ENCODE data around the gene C11orf98. TPM values are rescaled to one million over a fixed set of nuclear protein-coding genes. Genes with fewer than 3 reads are reported as not detected.

C11orf98 gene
- total and polyA plus RNA-seq, 2 of the 13 experiments (the other 11 are each of a cell fraction or from before 2014, with no cell fraction given) = 30.4 to 91.8 TPM

GRCh38 chr11:62671608-62672389, 6.8 kb upstream of the C11orf98 start, which contains the start of the genes LBHD1 and UQCC3 (continued):
- TF ChIP-seq ZBTB34 (CRISPR knock-in tag; IDR thresholded peaks at IDR 0.05) (no peak; the same call in 1 of the 2 replicates), ZNF770 (CRISPR knock-in tag; IDR thresholded peaks at IDR 0.05) (no peak), ZNF264 (CRISPR knock-in tag; IDR thresholded peaks at IDR 0.05) (no peak; the same call in 1 of the 2 replicates), KLF9 (CRISPR knock-in tag; IDR thresholded peaks at IDR 0.05; ENCODE audit: low read depth) (no peak), JUN (CRISPR knock-in tag; IDR thresholded peaks at IDR 0.05) (no peak), HDAC2 (CRISPR knock-in tag; IDR thresholded peaks at IDR 0.05) (peak; percentile 48; the same call in 1 of the 2 replicates), CBFB (CRISPR knock-in tag; IDR thresholded peaks at IDR 0.05) (0 out of 2 replicates have a peak, but pooled peaks have one; percentile 21), ZNF577 (CRISPR knock-in tag; IDR thresholded peaks at IDR 0.05; ENCODE audit: borderline replicate concordance, low read depth) (no peak), SNAPC4 (CRISPR knock-in tag; IDR thresholded peaks at IDR 0.05) (0 out of 2 replicates have a peak, but pooled peaks have one; percentile 80), SNAI1 (CRISPR knock-in tag; IDR thresholded peaks at IDR 0.05; ENCODE audit: borderline replicate concordance) (0 out of 2 replicates have a peak, but pooled peaks have one; percentile 6), ELF4 (CRISPR knock-in tag; IDR thresholded peaks at IDR 0.05; ENCODE audit: borderline replicate concordance) (peak; percentile 90), RORA (CRISPR knock-in tag; IDR thresholded peaks at IDR 0.05) (no peak), ZNF619 (CRISPR knock-in tag; IDR thresholded peaks at IDR 0.05) (no peak; the same call in 1 of the 2 replicates), ZBTB44 (CRISPR knock-in tag; IDR thresholded peaks at IDR 0.05) (no peak), U2AF2 (IDR thresholded peaks at IDR 0.05; ENCODE audit: low read depth, low read length) (no peak), PRPF4 (IDR thresholded peaks at IDR 0.05; ENCODE audit: low read depth, low read length, poor library complexity, severe bottlenecking) (no peak), ZNF24 (IDR thresholded peaks at IDR 0.05) (no peak), MXD4 (CRISPR knock-in tag; IDR thresholded peaks at IDR 0.05) (peak; percentile 42; the same call in 1 of the 2 replicates), GLI4 (CRISPR knock-in tag; IDR thresholded peaks at IDR 0.05; ENCODE audit: borderline replicate concordance) (no peak)

Measured in HepG2 (cell line).